Measurements from ENCODE around the gene NTMT2.

The NTMT2 gene

GRCh38 chr1:170125269-170125668, 20.5 kb upstream of the NTMT2 start:
- no peak for TF ChIP-seq CTCF (IDR thresholded peaks at IDR 0.05; ENCODE audit: borderline replicate concordance, insufficient read depth, low read depth, low read length)
- H3K4me3 ChIP-seq (ENCODE audit: low read depth, low read length): no peak overlapping the region

DNA sequence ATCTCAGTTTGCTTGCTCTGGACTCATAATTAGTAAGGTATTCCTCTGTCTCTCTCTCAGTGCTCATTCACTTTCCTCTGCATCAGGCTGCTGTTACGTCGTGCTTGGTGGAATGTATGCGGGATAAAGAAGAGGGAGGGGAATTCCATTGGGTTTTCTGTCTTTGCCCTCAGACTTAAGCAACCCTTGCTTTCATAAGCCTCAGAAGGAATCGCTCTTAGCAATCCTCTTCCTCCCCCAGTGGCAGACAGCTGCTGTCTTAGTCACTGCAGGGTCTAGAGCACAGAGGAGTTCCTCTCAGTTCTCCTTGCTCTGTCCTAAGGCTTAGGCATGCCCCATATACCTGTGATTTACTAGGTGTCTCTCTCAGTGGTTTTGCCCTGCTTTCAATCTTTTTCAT, 19.1 kb upstream of the NTMT2 start:
- no peak for TF ChIP-seq CTCF (IDR thresholded peaks at IDR 0.05; ENCODE audit: borderline replicate concordance, insufficient read depth, low read depth, low read length)
- no peak overlapping the region for H3K4me3 ChIP-seq (ENCODE audit: low read depth, low read length)

DNA sequence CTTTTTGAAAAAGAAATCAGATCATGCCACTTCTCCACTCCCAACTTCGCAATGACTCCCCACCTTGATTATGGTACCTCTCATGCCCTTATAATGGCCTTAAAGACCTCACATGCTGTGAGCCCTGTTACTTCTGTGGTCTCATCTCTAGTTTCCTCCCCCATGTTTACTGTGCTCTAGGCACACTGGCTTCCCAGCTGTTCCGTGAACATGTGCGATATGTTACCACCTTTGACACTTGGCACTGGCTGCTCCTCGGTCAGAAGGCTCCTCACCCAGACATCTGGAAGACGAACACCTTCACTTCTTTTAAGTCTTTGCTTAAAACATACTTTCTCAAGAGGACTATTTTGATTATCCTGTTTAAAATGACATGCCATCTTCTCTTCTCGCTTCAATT, 14.3 kb upstream of the NTMT2 start:
- TF ChIP-seq CTCF (IDR thresholded peaks at IDR 0.05; ENCODE audit: borderline replicate concordance, insufficient read depth, low read depth, low read length): no peak
- no peak overlapping the region for H3K4me3 ChIP-seq (ENCODE audit: low read depth, low read length)

DNA sequence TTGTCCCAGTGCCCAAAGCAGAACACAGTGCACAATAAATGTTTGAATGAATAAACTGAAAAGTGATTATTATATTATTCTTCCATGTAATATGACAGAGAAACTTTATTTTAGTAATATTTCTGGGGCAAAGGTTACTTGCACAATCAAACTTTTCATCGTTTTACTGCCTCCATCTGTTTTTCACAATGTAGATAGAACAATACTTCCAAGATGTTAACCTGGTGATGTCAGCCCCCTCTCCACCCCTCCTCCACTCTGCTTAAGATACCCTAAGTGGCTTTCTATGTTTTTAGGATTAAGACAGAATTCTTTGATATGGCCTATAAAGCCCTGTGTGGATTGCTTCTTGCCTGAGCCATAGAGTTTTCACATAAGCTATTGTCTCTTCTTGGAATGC, 13.8 kb upstream of the NTMT2 start:
- no peak overlapping the region for H3K4me3 ChIP-seq (ENCODE audit: low read depth, low read length)
- no peak for TF ChIP-seq CTCF (IDR thresholded peaks at IDR 0.05; ENCODE audit: borderline replicate concordance, insufficient read depth, low read depth, low read length)

DNA sequence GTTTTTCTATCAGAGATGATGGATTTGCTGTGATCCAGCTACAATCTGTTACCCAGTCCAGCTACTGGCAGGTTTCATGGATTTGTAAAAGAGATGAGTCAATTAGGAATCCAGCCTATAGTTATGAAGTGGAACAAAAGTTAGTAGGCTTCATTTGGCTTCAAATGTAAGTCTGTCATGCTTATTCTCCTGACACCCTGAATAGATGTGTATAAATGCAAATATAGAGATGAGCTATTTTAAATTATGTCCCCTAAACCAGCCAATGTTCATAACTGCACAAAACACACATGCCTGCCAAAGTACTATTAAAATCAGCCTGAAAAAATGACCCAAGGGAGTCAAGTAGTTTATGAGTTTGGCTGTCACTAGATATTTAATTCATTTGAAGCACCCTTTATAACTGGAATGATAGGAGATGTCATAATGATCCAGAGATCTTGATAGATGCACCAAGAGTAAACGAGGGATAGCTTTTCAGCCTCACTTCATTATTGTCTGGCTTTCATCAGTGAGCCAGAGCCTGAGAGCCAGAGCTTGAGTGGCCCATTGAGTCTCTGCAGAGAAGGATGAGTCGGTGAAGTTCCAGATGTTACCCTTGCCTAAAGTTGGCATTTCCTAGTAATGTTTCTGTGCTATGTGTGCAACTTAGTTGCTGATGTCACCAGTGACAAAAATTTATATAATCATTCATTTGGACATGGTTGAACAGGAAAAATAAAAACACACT, 11.8 kb upstream of the NTMT2 start:
- no peak overlapping the region for H3K4me3 ChIP-seq (ENCODE audit: low read depth, low read length)
- TF ChIP-seq CTCF (IDR thresholded peaks at IDR 0.05; ENCODE audit: borderline replicate concordance, insufficient read depth, low read depth, low read length): no peak

DNA sequence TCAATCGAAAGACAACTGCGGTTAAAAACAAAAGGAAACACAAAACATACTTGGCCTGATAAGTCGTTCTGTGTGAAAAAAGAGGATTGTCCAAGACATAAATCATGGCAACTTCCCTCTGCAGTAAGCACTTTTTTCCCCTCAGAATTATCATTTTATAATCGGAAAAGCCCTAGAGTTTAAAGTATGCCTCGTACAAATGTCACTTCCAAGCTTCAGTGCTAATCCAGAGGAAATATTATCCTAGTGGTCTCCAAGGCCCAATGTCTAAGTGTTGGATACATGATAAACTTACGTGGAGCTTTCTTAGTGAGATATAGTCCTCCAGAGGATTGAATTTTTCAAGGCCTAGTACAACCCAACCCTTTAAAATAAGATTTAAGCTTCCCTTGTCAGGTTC, 11.2 kb upstream of the NTMT2 start:
- TF ChIP-seq CTCF (IDR thresholded peaks at IDR 0.05; ENCODE audit: borderline replicate concordance, insufficient read depth, low read depth, low read length): no peak
- no peak overlapping the region for H3K4me3 ChIP-seq (ENCODE audit: low read depth, low read length)

GRCh38 chr1:170140371-170140770, 5.4 kb upstream of the NTMT2 start:
- no peak overlapping the region for H3K4me3 ChIP-seq (ENCODE audit: low read depth, low read length)
- TF ChIP-seq CTCF (IDR thresholded peaks at IDR 0.05; ENCODE audit: borderline replicate concordance, insufficient read depth, low read depth, low read length): no peak
